Activated CD4-positive, alpha-beta T cell treated with anti-CD3 and anti-CD28 coated beads, Interleukin-2, amount 10 ng/mL, durations not matched to agents 7 days and 5 days (primary cell): Measurements from ENCODE around the gene HSD3B2. TPM values are rescaled to one million over a fixed set of nuclear protein-coding genes. Genes with fewer than 3 reads are reported as not detected.
"Not testable (repeated sequence)": the region's sequence is repeated elsewhere in the genome, so short reads cannot be mapped to it uniquely, and the experiment has no call there.

Experiments
- CTCF ChIA-PET: fragments of 350-600 bp; sonication (Branson Sonifier 250); formaldehyde crosslinking; loops from one replicate; lab custom pipeline; 2021; ENCODE audit warnings: antibody characterized with exemption; lab: Charles Lee
- POLR2A ChIA-PET: fragments of 350-600 bp; sonication (Branson Sonifier 250); formaldehyde crosslinking; loops from one replicate; lab custom pipeline; 2021; ENCODE audit warnings: antibody characterized with exemption; lab: Charles Lee
- DNase-seq: peaks from one replicate; pipeline ENCODE4 v3.0.0-alpha.2; 2020
- H3K27ac Mint-ChIP-seq: one replicate; pipeline ENCODE4 v1.8.0; 2021; ENCODE audit warnings: mild to moderate bottlenecking, moderate library complexity, mixed read lengths
- H3K27me3 Mint-ChIP-seq: one replicate; pipeline ENCODE4 v1.8.0; 2021; ENCODE audit warnings: mixed read lengths
- H3K36me3 Mint-ChIP-seq: one replicate; pipeline ENCODE4 v1.8.0; 2021; ENCODE audit warnings: low read depth, mixed read lengths
- H3K4me1 Mint-ChIP-seq: one replicate; pipeline ENCODE4 v1.8.0; 2021; ENCODE audit warnings: mixed read lengths
- H3K4me3 Mint-ChIP-seq: one replicate; pipeline ENCODE4 v1.8.0; 2021; ENCODE audit warnings: mild to moderate bottlenecking, moderate library complexity, mixed read lengths
- H3K9me3 Mint-ChIP-seq: one replicate; pipeline ENCODE4 v1.8.0; 2021; ENCODE audit warnings: mixed read lengths
- total RNA-seq, 2 experiments: library from RNA; stranded (reverse); gene quantifications; one replicate each; pipeline ENCODE4 v1.2.3, GENCODE V29; 2021

HSD3B2 gene
- total RNA-seq = not detected

DNA sequence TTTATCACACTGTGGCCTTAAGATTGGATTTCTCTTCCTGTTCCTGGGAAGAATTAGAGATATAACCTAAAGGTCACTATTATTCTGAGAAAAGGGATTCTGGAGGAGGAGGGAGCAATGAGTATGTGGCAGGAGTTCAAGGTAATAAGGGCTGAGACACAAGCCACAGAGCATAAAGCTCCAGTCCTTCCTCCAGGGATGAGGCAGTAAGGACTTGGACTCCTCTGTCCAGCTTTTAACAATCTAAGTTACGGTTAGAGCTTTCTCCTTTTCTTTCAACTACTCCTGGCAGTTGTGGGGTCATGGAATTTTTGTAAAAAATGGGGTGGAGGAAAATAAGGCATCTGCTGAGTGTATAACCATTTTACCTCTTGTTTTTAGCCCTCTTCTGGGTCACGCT, at the start of gene HSD3B2:
Gene HSD3B2, plus strand, starts transcription at position 201 of the 400 bp plus-strand sequence. CDS start 270 bp downstream, outside the sequence.
- no peaks in the 10 kb centered on the region for H3K4me1 Mint-ChIP-seq
- H3K27me3 Mint-ChIP-seq = no peaks in the 10 kb centered on the region
- ChIA-PET CTCF (no interaction called here), POLR2A (no interaction called here)
- no peak for DNase-seq
- H3K9me3 Mint-ChIP-seq = no peaks in the 10 kb centered on the region
- no peaks in the 10 kb centered on the region for H3K36me3 Mint-ChIP-seq
- H3K4me3 Mint-ChIP-seq = no peak within 1 kb of the TSS
- no peak within 1 kb of the TSS for H3K27ac Mint-ChIP-seq

DNA sequence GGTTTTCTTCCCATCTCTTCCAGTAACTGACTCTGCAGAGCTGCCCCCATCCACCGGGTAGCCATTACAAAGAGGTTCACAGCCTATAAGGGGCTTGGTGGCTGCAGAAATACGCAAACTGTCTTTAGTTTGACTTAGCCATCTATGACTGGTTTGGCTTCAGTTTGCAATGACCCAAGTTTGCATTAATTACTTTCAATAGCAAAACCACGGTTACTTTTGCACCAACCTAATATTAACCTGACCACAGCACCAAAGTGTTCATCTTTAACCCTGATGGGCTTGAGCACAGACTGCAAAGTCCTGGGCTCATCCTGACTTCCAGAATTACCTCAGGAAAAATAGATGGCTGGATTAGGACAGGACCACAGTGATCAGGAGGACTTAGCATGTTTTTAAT, 48.5 kb upstream of the HSD3B2 start:
- H3K4me1 Mint-ChIP-seq = no peaks in the 10 kb centered on the region
- DNase-seq = no peak
- no peak overlapping the region for H3K4me3 Mint-ChIP-seq
- peaks cover 2% of the 10 kb centered on the region for H3K27me3 Mint-ChIP-seq
- CTCF ChIA-PET = no interaction called here
- no peaks in the 10 kb centered on the region for H3K36me3 Mint-ChIP-seq
- no peaks in the 10 kb centered on the region for H3K9me3 Mint-ChIP-seq
- H3K27ac Mint-ChIP-seq = no peak overlapping the region
- POLR2A ChIA-PET = no interaction called here

GRCh38 chr1:119367432-119368124, 47.4 kb upstream of the HSD3B2 start:
- H3K36me3 Mint-ChIP-seq = no peaks in the 10 kb centered on the region
- H3K4me1 Mint-ChIP-seq = no peaks in the 10 kb centered on the region
- H3K9me3 Mint-ChIP-seq = no peaks in the 10 kb centered on the region
- ChIA-PET POLR2A (no interaction called here), CTCF (interaction anchor here (0.8 kb wide), 1 partner anchor 9 kb away, joined by 3 read pairs; no protein-coding TSS in a partner anchor)
- peaks cover 5% of the 10 kb centered on the region for H3K27me3 Mint-ChIP-seq
- no peak overlapping the region for H3K27ac Mint-ChIP-seq
- no peak for DNase-seq
- no peak overlapping the region for H3K4me3 Mint-ChIP-seq

GRCh38 chr1:119368554-119368953, 46.4 kb upstream of the HSD3B2 start, which contains the start of gene HAO2:
HAO2 (plus strand) TSS chr1:119368785; CDS start chr1:119381086, 12,301 bp downstream.
- no peak for DNase-seq
- Mint-ChIP-seq H3K27ac (no peak within 1 kb of the TSS), H3K4me1 (no peaks in the 10 kb centered on the region), H3K9me3 (no peaks in the 10 kb centered on the region), H3K36me3 (no peaks in the 10 kb centered on the region), H3K27me3 (peaks cover 9% of the 10 kb centered on the region), H3K4me3 (no peak within 1 kb of the TSS)
- ChIA-PET POLR2A (no interaction called here), CTCF (interaction anchor here (0.8 kb wide), 1 partner anchor 10 kb away, joined by 3 read pairs; no protein-coding TSS in a partner anchor)

GRCh38 chr1:119370748-119371147, 44.2 kb upstream of the HSD3B2 start:
- no peaks in the 10 kb centered on the region for H3K36me3 Mint-ChIP-seq
- POLR2A ChIA-PET = no interaction called here
- H3K27ac Mint-ChIP-seq = no peak overlapping the region
- peaks cover 9% of the 10 kb centered on the region for H3K27me3 Mint-ChIP-seq
- no peak overlapping the region for H3K4me3 Mint-ChIP-seq
- no peaks in the 10 kb centered on the region for H3K9me3 Mint-ChIP-seq
- H3K4me1 Mint-ChIP-seq = no peaks in the 10 kb centered on the region
- DNase-seq = no peak
- CTCF ChIA-PET = no interaction called here

DNA sequence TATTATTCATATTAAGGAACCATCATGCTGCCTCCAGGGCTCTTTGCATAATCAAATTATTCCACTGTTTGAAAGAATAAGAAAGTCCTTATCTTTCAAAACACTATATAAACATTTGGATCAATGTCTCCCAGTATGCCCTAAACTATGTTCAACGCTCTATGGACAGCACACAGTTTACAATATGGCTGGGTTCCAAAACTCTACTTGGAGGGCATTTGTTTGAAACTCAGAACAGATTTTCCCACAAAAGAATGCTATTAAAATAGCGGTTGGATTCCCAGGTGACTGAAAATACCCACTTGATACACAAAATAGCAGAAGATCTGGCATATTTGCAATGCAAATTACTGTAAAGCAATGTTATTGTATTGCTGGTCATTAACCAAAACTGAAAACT, 43.1 kb upstream of the HSD3B2 start:
- Mint-ChIP-seq H3K9me3 (no peaks in the 10 kb centered on the region), H3K36me3 (no peaks in the 10 kb centered on the region), H3K4me3 (no peak overlapping the region), H3K27ac (no peak overlapping the region), H3K4me1 (no peaks in the 10 kb centered on the region), H3K27me3 (peaks cover 9% of the 10 kb centered on the region)
- CTCF ChIA-PET = no interaction called here
- DNase-seq = no peak
- POLR2A ChIA-PET = no interaction called here

- peaks cover 9% of the 10 kb centered on the region for H3K27me3 Mint-ChIP-seq
- H3K36me3 Mint-ChIP-seq = no peaks in the 10 kb centered on the region
- no peak overlapping the region for H3K4me3 Mint-ChIP-seq
- H3K4me1 Mint-ChIP-seq = no peaks in the 10 kb centered on the region
- ChIA-PET CTCF (no interaction called here), POLR2A (no interaction called here)
- no peak for DNase-seq
- no peaks in the 10 kb centered on the region for H3K9me3 Mint-ChIP-seq
- H3K27ac Mint-ChIP-seq = no peak overlapping the region
Observed at GRCh38 chr1:119372503-119373086, 42.4 kb upstream of the HSD3B2 start.

DNA sequence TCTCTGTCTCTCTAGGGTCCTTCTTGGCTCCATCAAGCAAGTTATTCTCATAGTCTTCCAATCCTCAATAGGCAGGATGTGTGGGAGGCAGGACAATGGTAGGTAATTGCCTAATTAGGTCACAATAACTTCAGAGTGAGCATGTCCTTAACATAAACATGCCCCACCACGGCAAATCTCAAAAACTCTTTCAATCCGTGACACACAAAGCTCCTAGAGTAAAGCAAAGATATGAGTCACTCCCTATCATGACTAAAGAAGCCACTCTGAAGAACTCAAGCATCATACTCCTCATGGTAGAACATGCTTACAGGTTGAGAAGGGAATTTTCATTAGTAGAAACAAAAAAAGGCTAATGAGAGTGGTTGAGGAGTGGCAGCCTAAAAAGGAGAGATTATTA, 41.5 kb upstream of the HSD3B2 start:
- Mint-ChIP-seq H3K27ac (no peak overlapping the region), H3K27me3 (peaks cover 9% of the 10 kb centered on the region), H3K4me1 (no peaks in the 10 kb centered on the region), H3K36me3 (no peaks in the 10 kb centered on the region), H3K9me3 (no peaks in the 10 kb centered on the region), H3K4me3 (no peak overlapping the region)
- ChIA-PET POLR2A (no interaction called here), CTCF (no interaction called here)
- no peak for DNase-seq

DNA sequence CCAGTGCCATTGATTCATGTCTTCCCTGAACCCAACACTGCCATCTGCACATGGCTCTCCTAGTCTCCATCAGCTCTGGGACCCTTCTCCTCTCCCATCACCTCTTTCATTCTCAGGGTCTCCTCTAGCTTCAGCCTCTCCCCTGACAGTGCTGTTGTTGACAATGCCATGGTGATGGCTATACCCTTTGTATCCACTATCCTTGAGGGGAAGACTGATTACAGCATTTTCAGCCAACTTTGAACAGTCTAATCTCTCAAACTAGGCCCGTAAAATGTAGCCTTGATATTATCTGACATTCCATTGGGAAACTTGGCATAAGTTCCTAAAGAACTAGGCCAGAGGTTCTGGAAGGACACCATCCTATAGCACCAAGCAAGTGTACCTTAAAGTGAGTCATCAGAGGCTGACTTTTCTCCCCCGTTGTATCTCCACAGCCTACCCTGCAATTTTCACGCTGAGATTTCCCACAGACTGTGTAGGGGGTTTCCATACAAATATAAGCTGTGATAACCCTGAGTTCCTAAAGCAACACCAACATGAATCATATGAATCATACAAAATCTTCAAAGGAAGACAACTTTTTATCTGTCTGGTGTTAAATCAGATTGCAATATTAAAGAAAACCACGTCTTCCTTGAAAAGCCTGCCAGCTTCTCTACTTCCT, 40.6 kb upstream of the HSD3B2 start:
- Mint-ChIP-seq H3K27me3 (peaks cover 7% of the 10 kb centered on the region), H3K27ac (no peak overlapping the region), H3K4me1 (no peaks in the 10 kb centered on the region), H3K9me3 (no peaks in the 10 kb centered on the region), H3K36me3 (no peaks in the 10 kb centered on the region), H3K4me3 (no peak overlapping the region)
- DNase-seq = no peak
- ChIA-PET CTCF (no interaction called here), POLR2A (no interaction called here)

DNA sequence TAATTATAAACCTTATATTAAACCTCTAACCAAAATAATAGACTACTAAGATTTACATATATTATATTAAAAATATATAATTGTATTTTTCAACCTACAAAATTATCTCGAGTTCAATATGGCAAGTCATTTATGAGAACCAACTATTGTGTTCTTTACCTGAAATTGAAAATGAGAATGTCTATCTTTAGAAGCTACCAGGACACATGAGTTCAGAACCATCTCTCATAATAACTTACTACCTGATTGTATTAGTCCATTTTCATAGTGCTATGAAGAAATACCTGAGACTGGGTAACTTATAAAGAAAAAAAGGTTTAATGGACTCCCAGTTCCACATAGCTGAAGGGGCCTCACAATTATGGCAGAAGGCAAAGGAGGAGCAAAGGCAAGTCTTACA, 39.6 kb upstream of the HSD3B2 start:
- POLR2A ChIA-PET = no interaction called here

GRCh38 chr1:119376594-119376993, 38.4 kb upstream of the HSD3B2 start:
- CTCF ChIA-PET = no interaction called here
- no peak overlapping the region for H3K4me3 Mint-ChIP-seq
- H3K9me3 Mint-ChIP-seq = no peaks in the 10 kb centered on the region

More for the DNA sequence above, 39.6 kb upstream of the HSD3B2 start:
- DNase-seq = no peak
- no peaks in the 10 kb centered on the region for H3K4me1 Mint-ChIP-seq
- no peaks in the 10 kb centered on the region for H3K9me3 Mint-ChIP-seq
- no peaks in the 10 kb centered on the region for H3K36me3 Mint-ChIP-seq
- H3K27ac Mint-ChIP-seq = no peak overlapping the region
- no peak overlapping the region for H3K4me3 Mint-ChIP-seq
- CTCF ChIA-PET = no interaction called here
- H3K27me3 Mint-ChIP-seq = peaks cover 7% of the 10 kb centered on the region

DNA sequence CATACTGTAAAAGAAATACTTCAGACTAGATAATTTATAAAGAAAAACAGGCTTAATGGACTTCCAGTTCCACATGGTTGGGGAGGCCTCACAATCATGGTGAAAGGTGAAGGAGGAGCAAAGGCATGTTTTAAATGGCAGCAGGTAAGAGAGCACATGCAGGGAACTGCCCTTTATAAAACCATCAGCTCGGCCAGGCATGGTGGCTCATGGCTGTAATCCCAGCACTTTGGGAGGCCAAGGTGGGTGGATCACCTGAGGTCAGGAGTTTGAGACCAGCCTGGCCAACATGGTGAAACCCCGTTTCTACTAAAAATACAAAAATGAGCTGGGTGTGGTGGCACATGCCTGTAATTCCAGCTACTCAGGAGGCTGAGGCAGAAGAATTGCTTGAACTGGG, 37.4 kb upstream of the HSD3B2 start:
- H3K36me3 Mint-ChIP-seq, H3K27ac Mint-ChIP-seq, POLR2A ChIA-PET, H3K9me3 Mint-ChIP-seq, H3K27me3 Mint-ChIP-seq, H3K4me1 Mint-ChIP-seq, H3K4me3 Mint-ChIP-seq, DNase-seq, CTCF ChIA-PET: not testable (repeated sequence)

More at GRCh38 chr1:119376594-119376993, 38.4 kb upstream of the HSD3B2 start:
- no peak for DNase-seq
- Mint-ChIP-seq H3K27me3 (peaks cover 7% of the 10 kb centered on the region), H3K36me3 (no peaks in the 10 kb centered on the region), H3K27ac (no peak overlapping the region), H3K4me1 (no peaks in the 10 kb centered on the region)
- POLR2A ChIA-PET = no interaction called here

DNA sequence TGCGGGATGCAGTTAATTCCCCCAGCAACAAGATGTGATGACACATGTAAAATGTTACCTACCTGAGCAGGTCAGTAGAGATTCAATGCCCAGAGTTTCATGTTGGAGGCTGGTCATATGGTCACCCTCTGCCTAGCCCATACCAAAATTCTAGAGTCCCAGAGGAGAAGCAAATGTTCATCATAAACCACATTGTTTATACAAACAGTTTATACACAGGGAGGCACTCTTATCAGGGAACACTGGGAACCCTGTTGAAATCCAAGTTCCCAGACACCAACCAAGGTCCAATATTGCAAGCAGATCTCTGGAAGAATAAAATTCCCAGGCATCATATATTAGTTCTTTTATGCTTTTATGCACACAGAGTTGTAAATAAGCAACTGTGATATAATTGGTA, 35.8 kb upstream of the HSD3B2 start:
- no peaks in the 10 kb centered on the region for H3K27me3 Mint-ChIP-seq
- H3K27ac Mint-ChIP-seq = no peak overlapping the region
- H3K4me1 Mint-ChIP-seq = no peaks in the 10 kb centered on the region
- no peak for DNase-seq
- ChIA-PET CTCF (no interaction called here), POLR2A (no interaction called here)
- no peak overlapping the region for H3K4me3 Mint-ChIP-seq
- no peaks in the 10 kb centered on the region for H3K9me3 Mint-ChIP-seq
- no peaks in the 10 kb centered on the region for H3K36me3 Mint-ChIP-seq
